NCI-H526 (cell line): ENCODE data around the gene ATP13A5.

Experiments used
- DNase-seq, 2 experiments: peaks; one replicate each; lab custom pipeline; 2025; lab: John Stamatoyannopoulos, UW

ATP13A5 gene

GRCh38 chr3:193378706-193379105, at the start of gene ATP13A5:
Gene ATP13A5, minus strand, starts transcription at chr3:193378753. Its CDS starts 28 bp downstream, at chr3:193378725.
- DNase-seq: no peak

- no peak for DNase-seq
These were observed 40.2 kb upstream of the ATP13A5 start for GRCh38 chr3:193418576-193419373.

- no peak for DNase-seq
These were observed 38.1 kb upstream of the ATP13A5 start for GRCh38 chr3:193416629-193417028.

- no peak for DNase-seq
These were observed 29.1 kb upstream of the ATP13A5 start for GRCh38 chr3:193407688-193408087.

GRCh38 chr3:193407112-193407511, 28.6 kb upstream of the ATP13A5 start:
- no peak for DNase-seq

- no peak for DNase-seq
These were observed 24.8 kb upstream of the ATP13A5 start for GRCh38 chr3:193403307-193403706.

- DNase-seq: no peak
These were observed 21.8 kb upstream of the ATP13A5 start for GRCh38 chr3:193400304-193400703.

GRCh38 chr3:193396451-193397244, 18.1 kb upstream of the ATP13A5 start:
- no peak for DNase-seq

GRCh38 chr3:193391902-193392301, 13.3 kb upstream of the ATP13A5 start:
- DNase-seq: peak; percentile 49 to 63

GRCh38 chr3:193389335-193389734, 10.8 kb upstream of the ATP13A5 start:
- DNase-seq: no peak

GRCh38 chr3:193388361-193388760, 9.8 kb upstream of the ATP13A5 start:
- DNase-seq: no peak

GRCh38 chr3:193387596-193387995, 9.0 kb upstream of the ATP13A5 start:
- no peak for DNase-seq

- no peak for DNase-seq
These were observed 962 bp downstream of the ATP13A5 start for GRCh38 chr3:193377591-193377990.

- no peak for DNase-seq
These were observed 2.9 kb downstream of the ATP13A5 start for GRCh38 chr3:193375614-193376013.

- DNase-seq: no peak
These were observed 5.8 kb downstream of the ATP13A5 start for GRCh38 chr3:193372783-193373182.

GRCh38 chr3:193367868-193368267, 10.7 kb downstream of the ATP13A5 start:
- DNase-seq: no peak

GRCh38 chr3:193357291-193357690, 21.3 kb downstream of the ATP13A5 start:
- no peak for DNase-seq

GRCh38 chr3:193354423-193354822, 24.1 kb downstream of the ATP13A5 start:
- DNase-seq: no peak

GRCh38 chr3:193350744-193351143, 27.8 kb downstream of the ATP13A5 start:
- DNase-seq: peak; percentile 65 to 80

GRCh38 chr3:193348686-193349085, 29.9 kb downstream of the ATP13A5 start:
- peak; percentile 84 to 91 for DNase-seq

- DNase-seq: peak; percentile 99 to 100
These were observed 30.7 kb downstream of the ATP13A5 start for GRCh38 chr3:193347521-193348501.

- no peak for DNase-seq
These were observed 32.3 kb downstream of the ATP13A5 start for GRCh38 chr3:193346259-193346658.
